ENCODE data around the gene LCE3D.

DNA sequence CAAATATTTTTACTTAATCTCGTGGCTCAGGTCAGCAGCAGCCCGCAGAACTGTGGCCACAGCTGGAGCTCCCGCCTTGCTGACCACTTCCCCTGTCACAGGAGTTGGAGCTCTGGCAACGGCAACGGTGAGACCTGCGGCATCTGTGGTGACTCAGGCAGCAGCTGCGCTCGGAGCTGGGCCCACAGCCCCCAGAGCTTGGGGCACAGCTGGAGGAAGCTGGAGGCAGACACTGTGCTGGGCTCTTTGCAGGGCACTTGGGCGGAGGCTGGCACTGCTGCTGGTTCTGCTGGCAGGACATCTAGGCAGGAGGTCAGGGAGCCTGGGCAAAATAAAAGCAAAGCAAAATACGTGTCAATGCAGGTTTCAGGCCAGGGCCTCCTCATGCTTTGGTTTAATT lies 42.5 kb upstream of the LCE3D start, which contains the start of gene LCE3A:
- TF ChIP-seq, protein P1, sequence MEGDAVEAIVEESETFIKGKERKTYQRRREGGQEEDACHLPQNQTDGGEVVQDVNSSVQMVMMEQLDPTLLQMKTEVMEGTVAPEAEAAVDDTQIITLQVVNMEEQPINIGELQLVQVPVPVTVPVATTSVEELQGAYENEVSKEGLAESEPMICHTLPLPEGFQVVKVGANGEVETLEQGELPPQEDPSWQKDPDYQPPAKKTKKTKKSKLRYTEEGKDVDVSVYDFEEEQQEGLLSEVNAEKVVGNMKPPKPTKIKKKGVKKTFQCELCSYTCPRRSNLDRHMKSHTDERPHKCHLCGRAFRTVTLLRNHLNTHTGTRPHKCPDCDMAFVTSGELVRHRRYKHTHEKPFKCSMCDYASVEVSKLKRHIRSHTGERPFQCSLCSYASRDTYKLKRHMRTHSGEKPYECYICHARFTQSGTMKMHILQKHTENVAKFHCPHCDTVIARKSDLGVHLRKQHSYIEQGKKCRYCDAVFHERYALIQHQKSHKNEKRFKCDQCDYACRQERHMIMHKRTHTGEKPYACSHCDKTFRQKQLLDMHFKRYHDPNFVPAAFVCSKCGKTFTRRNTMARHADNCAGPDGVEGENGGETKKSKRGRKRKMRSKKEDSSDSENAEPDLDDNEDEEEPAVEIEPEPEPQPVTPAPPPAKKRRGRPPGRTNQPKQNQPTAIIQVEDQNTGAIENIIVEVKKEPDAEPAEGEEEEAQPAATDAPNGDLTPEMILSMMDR (IDR thresholded peaks at IDR 0.05) = no peak
- TF ChIP-seq, protein P2, sequence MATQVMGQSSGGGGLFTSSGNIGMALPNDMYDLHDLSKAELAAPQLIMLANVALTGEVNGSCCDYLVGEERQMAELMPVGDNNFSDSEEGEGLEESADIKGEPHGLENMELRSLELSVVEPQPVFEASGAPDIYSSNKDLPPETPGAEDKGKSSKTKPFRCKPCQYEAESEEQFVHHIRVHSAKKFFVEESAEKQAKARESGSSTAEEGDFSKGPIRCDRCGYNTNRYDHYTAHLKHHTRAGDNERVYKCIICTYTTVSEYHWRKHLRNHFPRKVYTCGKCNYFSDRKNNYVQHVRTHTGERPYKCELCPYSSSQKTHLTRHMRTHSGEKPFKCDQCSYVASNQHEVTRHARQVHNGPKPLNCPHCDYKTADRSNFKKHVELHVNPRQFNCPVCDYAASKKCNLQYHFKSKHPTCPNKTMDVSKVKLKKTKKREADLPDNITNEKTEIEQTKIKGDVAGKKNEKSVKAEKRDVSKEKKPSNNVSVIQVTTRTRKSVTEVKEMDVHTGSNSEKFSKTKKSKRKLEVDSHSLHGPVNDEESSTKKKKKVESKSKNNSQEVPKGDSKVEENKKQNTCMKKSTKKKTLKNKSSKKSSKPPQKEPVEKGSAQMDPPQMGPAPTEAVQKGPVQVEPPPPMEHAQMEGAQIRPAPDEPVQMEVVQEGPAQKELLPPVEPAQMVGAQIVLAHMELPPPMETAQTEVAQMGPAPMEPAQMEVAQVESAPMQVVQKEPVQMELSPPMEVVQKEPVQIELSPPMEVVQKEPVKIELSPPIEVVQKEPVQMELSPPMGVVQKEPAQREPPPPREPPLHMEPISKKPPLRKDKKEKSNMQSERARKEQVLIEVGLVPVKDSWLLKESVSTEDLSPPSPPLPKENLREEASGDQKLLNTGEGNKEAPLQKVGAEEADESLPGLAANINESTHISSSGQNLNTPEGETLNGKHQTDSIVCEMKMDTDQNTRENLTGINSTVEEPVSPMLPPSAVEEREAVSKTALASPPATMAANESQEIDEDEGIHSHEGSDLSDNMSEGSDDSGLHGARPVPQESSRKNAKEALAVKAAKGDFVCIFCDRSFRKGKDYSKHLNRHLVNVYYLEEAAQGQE (IDR thresholded peaks at IDR 0.05; ENCODE audit: insufficient read depth in 1 of 2, low read depth in 2 of 2, low read length in 1 of 2) = no peak
- no peak for TF ChIP-seq POLR2AphosphoS5 (IDR thresholded peaks at IDR 0.05; ENCODE audit: low read depth, low read length)

All from Panc1 (cell line).